Islet precursor cell (in vitro differentiated cells): ENCODE measurements around the gene EPB41L1.
"Not testable (repeated sequence)": the region's sequence is repeated elsewhere in the genome, so short reads cannot be mapped to it uniquely, and the experiment has no call there.

Experiments
- DNase-seq: peaks from one replicate; pipeline ENCODE4 v3.0.0-alpha.2; 2018

The EPB41L1 gene

DNA sequence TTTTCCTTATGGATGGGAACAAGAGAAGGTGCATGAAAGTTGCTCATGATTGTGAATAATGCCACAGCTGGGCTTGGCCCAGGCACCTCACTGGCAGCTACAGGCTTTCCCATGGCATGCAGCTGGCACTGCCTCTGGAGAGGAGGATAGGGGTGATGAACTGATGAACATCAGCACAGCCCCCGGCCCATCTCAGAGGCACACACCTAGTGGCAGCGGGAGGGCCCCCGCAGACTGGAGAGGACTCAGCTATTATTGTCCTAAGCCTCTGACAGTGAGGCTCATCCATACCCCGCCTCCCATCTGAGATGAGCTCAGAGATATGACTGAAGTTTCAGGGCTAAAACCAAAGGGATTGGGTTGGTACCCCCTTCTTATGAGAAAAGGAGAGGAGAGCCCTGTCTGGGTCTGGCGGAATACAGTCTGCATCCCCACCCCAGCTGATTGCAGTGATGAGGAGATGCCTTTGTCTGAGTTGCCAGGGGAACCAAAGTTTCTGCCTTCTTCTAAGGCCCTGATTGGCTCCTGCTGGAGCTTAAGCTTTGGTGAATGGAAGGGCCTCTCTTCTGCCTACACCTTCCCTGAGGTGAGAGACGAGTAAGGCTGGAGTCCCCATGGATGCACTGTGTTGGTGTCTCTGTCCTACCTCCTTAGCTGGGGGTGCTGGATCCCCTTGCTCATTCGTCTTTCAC lies 27.6 kb upstream of the EPB41L1 start:
- no peak for DNase-seq

GRCh38 chr20:36128463-36129159 lies 25.9 kb upstream of the EPB41L1 start:
- DNase-seq = peak; percentile 85

GRCh38 chr20:36129160-36129543 lies 25.4 kb upstream of the EPB41L1 start:
- no peak for DNase-seq

DNA sequence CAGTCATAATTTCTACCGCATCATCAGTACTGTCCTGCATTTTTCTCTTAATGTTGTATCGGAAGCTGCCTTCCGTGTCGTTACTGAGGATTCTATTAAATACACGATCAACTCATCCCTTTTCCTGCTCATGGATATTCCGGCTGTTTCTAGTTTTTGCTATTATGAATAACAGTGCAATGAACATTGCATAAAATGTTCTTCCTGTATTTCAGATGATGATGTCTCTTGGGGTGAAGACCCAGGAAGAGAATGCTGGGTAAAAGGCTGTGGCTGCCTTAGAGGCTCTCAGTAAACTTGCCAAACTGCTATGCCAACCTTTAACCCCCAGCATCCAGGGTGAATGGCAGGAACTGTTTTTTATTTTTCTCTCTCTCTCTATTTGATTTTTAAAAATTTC lies 24.1 kb upstream of the EPB41L1 start:
- DNase-seq = no peak

DNA sequence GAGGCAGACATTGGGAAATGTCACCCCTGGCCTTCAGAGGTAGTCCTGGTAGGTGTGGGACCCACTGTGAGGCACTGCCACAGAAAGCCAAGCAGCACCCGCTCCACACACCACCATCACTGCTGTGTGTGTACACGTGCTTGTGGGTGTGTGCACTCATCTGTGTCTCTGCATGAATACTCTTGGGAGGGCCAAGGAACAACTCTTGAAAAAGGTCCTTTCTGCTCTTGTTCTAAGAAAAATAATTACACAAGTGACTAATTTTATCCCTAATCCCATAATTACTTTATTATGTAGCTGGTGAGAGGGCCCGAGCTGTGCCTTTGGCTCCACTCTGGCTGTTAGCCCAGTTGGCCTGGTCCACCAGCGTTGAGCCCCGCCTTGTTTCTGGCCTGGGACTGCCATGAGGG lies 21.7 kb upstream of the EPB41L1 start:
- no peak for DNase-seq

- DNase-seq = no peak
These were observed 20.7 kb upstream of the EPB41L1 start for GRCh38 chr20:36133821-36134220.

GRCh38 chr20:36135159-36135558 lies 19.4 kb upstream of the EPB41L1 start:
- no peak for DNase-seq

DNA sequence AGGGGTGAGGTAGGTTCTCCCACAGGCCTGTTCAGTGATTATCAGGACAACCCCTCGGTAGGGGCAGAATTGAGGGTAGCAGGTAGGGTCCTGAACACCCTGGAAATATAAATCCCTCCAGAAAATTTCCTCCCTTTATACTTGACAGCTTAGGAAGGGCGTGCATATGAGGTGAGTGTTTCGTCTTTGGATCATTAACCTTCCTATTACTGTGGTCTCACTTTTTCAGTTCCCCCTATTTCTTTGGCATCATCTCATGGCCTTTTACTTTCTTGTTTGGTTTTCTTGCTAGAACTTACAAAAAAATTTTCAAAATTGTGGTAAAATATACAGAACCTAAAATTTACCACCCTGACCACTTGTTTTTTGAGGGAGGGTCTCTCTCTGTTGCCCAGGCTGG lies 18.7 kb upstream of the EPB41L1 start:
- no peak for DNase-seq

- not testable (repeated sequence) for DNase-seq
These were observed 17.2 kb upstream of the EPB41L1 start for GRCh38 chr20:36137313-36137712.

- DNase-seq = no peak
These were observed 13.2 kb upstream of the EPB41L1 start for GRCh38 chr20:36141310-36141709.

- DNase-seq = no peak
These were observed 10.2 kb upstream of the EPB41L1 start for GRCh38 chr20:36144336-36144735.

GRCh38 chr20:36145877-36146707 lies 8.4 kb upstream of the EPB41L1 start:
- DNase-seq = no peak

GRCh38 chr20:36147690-36148089 lies 6.8 kb upstream of the EPB41L1 start:
- no peak for DNase-seq

GRCh38 chr20:36148439-36148838 lies 6.1 kb upstream of the EPB41L1 start:
- DNase-seq = peak; percentile 29

DNA sequence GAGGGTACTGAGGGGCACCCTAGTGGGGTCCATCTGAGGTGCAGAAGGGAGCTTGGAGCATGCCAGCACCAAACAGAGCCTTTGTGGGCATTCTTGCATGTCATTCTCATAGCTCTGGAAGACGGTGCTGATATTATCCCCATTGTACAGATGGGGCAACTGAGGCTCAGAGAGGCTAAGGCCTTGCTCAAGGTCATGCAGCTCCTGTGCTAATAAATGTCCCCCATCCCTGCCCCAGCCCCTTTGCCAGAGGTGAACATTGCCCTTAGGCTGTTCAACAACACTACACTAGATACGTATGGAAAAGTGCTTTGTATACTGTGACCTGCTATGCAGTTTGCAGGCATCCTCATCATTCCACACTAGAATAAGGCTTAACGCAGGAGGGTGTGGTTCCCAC lies 5.5 kb upstream of the EPB41L1 start:
- DNase-seq = no peak

DNA sequence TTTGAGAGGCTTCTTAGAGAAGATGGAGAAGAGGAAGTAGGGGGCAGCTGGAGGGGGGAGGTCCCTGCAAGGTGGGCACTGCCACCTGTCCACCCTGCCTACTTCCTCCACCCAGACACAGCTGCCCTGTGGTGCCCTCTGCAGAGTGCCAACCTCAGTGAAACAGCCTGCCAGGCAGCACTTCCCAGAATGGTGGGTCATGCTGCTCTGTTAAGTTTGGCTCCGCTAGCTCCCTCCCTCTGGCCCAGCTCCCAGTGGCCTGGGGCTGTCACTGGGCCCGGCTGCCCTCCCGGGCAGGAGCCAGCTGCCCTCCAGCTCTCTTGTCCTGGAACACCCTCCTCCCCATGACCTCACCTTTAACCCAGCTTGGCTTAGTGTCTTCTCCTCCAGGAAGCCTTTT lies 5.1 kb upstream of the EPB41L1 start:
- no peak for DNase-seq

DNA sequence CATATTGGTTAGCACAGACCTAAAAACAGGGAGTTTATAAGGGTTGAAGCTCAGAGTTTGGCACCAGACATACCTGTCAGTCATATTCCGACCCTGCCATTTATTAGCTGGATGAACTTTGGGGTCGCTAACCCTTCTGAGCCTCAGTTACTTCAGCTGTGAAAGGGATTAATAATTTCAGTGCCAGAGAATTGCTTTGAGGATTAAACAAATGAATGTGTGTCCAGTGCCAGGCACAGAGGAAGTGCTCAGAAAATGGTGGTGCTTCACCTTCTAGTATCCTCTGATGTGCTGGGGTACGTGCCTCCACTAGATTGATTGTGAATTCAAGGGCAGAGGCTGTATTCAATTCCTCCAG lies 4.1 kb upstream of the EPB41L1 start:
- no peak for DNase-seq

DNA sequence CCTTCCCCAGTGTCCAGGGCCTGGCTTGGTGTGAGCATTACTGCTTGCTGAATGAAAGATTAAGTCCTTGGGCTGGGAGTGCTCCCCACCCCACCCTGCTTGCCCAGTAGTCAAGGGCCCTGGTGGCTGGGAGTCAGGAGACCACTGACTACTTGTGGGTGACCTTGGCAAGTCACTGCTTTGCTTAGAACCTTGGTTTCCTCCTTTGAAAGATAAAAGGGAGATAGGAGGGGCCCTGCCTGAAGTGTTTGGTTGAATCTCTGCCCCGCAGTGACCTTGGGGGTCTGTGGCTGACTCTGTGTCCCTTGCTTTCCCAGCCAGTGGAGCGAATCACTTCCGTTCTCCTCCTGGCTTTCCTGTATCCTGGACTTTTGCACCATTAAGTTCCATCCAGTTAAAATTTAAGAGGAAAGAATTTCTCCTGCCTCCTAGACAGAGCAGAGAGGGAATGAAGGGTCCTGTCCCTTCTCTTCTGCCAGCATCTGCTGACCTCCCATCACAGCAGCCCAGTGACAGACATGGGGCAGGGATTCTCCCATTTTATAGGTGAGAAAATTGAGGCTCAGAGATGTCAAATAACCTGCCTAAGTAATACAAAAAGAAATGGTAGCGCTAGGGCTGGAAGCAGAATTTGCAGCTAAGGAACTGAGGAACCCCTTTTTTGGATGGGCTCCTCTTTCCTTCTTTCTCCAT lies 3.5 kb upstream of the EPB41L1 start:
- DNase-seq = no peak

DNA sequence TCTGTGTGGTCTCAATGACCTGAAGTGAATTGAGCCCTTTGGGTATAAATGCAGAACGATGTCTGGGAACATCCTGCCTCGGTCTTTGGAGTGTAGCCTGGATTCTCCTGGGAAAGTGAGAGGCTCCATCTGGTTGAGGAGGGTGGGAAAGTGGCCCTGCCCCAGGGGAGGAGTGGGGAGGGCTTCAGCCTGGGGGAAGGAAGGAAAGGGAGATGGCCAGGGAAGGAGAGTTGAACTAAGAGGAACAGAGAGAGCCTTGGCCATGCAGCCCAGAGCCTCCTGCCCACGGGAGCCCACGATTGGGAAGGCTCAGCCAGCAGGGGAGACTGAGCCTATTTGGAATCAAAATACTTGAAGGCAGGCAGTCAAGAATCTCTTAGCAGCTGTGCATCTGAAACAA lies 2.3 kb upstream of the EPB41L1 start:
- peak; percentile 53 for DNase-seq

- DNase-seq = peak; percentile 32
These were observed 1.3 kb upstream of the EPB41L1 start for GRCh38 chr20:36153204-36153603.

DNA sequence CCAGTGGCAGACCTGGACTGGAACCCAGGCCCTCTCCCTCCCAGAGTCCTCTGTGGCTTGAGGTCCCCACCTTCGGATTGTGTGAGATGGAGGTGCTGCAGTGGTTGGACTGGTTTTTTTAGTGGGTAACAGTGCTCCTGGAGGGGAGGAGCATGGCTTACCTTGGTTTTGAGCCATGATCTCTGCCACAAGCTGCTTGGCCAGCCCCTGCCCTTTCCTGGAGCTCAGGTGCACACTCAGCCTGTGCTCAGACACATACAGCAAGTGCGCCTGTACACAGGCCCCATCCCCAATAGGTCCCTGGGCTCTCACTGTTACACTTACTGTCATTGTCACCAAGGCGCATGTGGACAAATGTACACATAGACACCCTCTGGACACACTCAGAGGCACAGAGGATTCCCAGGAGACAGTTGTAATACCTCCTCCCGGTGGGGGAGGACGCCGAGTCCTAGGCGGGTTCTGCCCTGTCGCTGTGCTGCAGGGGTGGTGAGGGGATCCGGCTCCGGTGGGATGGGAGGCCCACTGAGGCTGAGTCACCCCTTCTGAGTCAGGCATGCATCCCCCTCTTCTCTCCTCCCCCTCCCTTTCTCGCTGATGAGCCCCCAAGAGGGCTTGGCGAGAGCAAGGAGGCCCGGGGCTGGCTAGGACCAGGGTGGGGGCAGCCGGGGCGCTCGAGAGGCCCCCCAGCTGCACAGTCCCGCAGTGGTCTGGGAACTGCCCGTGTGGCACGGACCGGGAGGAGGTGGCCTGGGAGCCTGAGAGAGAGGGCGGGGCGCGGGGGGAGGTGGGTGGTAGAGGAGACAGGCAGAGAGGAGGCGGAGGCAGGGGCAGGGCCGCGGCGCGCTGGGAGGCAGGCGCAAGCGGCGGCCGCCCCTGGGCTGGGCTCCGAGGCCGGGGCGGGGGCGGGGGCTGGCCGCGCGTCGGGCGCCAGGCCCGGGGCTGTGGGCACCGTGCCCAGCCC lies 522 bp upstream of the EPB41L1 start:
- peak; percentile 91 for DNase-seq

GRCh38 chr20:36155629-36155971 lies 1.1 kb downstream of the EPB41L1 start:
- DNase-seq = no peak
